Testis (tissue), 2 donors: ENCODE measurements around the gene MYO1B.

Experiments used
- CTCF ChIP-seq, 3 experiments: fragments of 450-650 bp in 2 of 3; fragments of 200-600 bp in 1 of 3; sonication (generic) in 1 of 3; IDR thresholded peaks; one replicate each; pipeline ENCODE4 v1.5.1; 2016 to 2019; ENCODE audit warnings: antibody characterized with exemption in 3 of 3, mild to moderate bottlenecking in 2 of 3, moderate library complexity in 1 of 3
- POLR2A ChIP-seq: fragments of 450-650 bp; IDR thresholded peaks from one replicate; pipeline ENCODE4 v1.6.1; 2017; ENCODE audit warnings: antibody characterized with exemption, mild to moderate bottlenecking, moderate library complexity

- TF ChIP-seq CTCF (IDR thresholded peaks at IDR 0.05) = no peak
- no peak for TF ChIP-seq POLR2A
Measured at GRCh38 chr2:191329841-191330240, 84.6 kb downstream of the MYO1B start.
